GM12864 (cell line): ENCODE measurements around the gene PPFIBP1.

Experiments
- DNase-seq: peaks from one replicate; pipeline ENCODE4 v3.0.0-alpha.2; 2011; ENCODE audit warnings: low read depth
- H3K4me3 ChIP-seq: 2 replicates; pipeline ENCODE4 v1.5.1; 2011; ENCODE audit warnings: mild to moderate bottlenecking, low read depth, low read length, control low read depth
- CTCF ChIP-seq: IDR thresholded peaks from 2 replicates; pipeline ENCODE4 v1.5.1; 2011; ENCODE audit warnings: low read depth, mild to moderate bottlenecking, moderate library complexity, low read length, control low read depth, inconsistent platforms; ENCODE audit errors: missing control alignments

The PPFIBP1 gene

DNA sequence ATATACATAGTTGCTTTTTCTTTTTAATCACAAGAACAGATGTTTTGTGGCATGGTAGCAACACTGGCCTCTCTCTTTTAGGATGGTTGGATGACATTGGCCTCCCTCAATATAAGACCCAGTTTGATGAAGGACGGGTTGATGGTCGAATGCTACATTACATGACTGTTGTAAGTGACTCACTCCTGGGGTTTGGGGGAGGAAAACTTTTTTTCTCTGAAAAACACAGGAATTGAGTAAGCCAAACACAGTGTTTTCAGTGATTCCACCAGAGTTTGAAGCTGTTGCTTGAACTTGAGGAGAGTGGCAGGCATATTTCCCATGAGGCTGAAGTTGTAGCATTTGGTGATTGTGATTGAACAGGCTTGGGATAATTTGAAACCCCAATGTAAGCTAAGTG lies 158.5 kb downstream of the PPFIBP1 start:
- TF ChIP-seq CTCF, result no peak
- no peak for DNase-seq

DNA sequence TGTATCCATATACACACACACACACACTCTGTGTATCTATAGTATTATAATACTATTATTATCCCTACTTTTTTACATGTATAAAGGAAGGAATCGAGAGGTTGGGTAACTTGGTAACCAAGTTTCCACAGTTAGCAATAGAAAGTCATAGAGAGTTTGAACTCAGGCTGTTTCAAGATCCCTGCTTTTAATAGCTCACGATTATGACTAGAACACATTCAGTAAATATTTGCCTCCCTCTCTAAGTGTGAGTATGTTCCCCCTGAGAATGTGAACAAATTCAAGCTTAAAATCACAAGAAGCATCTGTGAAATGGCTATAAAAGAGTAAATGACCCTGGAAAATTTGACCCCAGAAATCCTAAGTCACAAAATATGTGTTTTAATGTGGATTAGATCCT lies 161.3 kb downstream of the PPFIBP1 start:
- TF ChIP-seq CTCF, result no peak
- DNase-seq, result no peak
- H3K4me3 ChIP-seq, result no peak overlapping the region

More for the DNA sequence above, 158.5 kb downstream of the PPFIBP1 start:
- H3K4me3 ChIP-seq, result no peak overlapping the region

GRCh38 chr12:27686147-27686546 lies 162.1 kb downstream of the PPFIBP1 start:
- H3K4me3 ChIP-seq, result no peak overlapping the region
- TF ChIP-seq CTCF, result no peak

GRCh38 chr12:27688671-27689070 lies 164.7 kb downstream of the PPFIBP1 start:
- TF ChIP-seq CTCF, result no peak
- no peak overlapping the region for H3K4me3 ChIP-seq
- DNase-seq, result no peak

More at GRCh38 chr12:27686147-27686546, 162.1 kb downstream of the PPFIBP1 start:
- DNase-seq, result no peak

GRCh38 chr12:27689558-27690180 lies 165.7 kb downstream of the PPFIBP1 start:
- H3K4me3 ChIP-seq, result no peak overlapping the region
- DNase-seq, result no peak
- TF ChIP-seq CTCF, result no peak

DNA sequence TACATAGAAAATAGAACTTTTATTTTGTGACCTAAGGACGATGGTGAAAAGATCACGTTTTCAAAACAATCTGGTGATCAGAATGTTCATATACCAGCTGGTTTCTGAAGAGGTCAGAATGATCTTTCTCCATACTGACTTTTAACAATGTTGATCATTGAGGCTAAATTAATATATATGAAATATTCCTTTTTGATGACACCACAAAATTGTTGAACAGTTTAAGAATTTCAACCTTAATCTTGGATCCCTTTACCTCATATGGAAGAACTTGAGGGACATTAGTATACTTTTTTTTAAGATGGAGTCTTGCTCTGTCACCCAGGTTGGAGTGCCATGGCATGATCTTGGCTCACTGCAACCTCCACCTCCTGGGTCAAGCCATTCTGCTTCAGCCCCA lies 169.4 kb downstream of the PPFIBP1 start:
- no peak for DNase-seq
- no peak for TF ChIP-seq CTCF
- H3K4me3 ChIP-seq, result no peak overlapping the region
